ENCODE data around the gene IRF2. TPM values are rescaled to one million over a fixed set of nuclear protein-coding genes. Genes with fewer than 3 reads are reported as not detected.

IRF2 gene
- total and polyA plus RNA-seq, 2 experiments from 2014 or later, result 12.8 to 14.2 TPM

DNA sequence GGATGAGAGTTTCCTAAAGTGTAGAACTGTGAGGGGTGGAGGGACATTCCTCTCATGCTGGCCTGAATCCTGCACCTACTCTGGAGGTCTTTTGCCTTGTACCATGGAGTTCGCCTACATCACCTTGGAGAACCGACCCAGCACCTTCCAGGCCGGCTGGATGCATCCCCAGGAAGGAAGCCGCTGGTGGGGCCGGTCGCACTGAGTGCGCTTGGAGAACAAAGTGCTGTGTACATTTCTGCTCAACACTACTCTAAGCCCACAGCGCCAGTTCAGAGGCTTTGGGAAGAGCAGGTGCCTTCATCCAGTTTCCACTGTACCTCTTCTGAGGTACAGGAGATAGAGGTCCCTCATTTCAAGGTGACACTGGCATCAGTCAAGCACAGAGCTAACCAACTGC is 15.4 kb upstream of the IRF2 start:
- in situ Hi-C loops (cut with MboI), result no loop called here
- no peaks in the 10 kb centered on the region for H3K36me3 ChIP-seq (ENCODE audit: low read depth)
- no peak for DNase-seq
- no peak for TF ChIP-seq EZH2phosphoT487 (IDR thresholded peaks at IDR 0.05; ENCODE audit: insufficient read depth, low read depth)
- no peak for TF ChIP-seq EZH2 (IDR thresholded peaks at IDR 0.05; ENCODE audit: insufficient read depth, poor library complexity, severe bottlenecking)
- H3K4me1 ChIP-seq (ENCODE audit: insufficient read depth), result no peaks in the 10 kb centered on the region
- H3K4me2 ChIP-seq (ENCODE audit: unreplicated experiment), result no peak overlapping the region
- no peaks in the 10 kb centered on the region for H3K27me3 ChIP-seq (replicated peaks; ENCODE audit: insufficient read depth)
- no peak overlapping the region for H3K4me3 ChIP-seq
- no peak overlapping the region for H3K27ac ChIP-seq
- H3K79me2 ChIP-seq (ENCODE audit: insufficient read depth), result no peaks in the 10 kb centered on the region
- no peaks in the 10 kb centered on the region for H3K9me2 ChIP-seq (ENCODE audit: insufficient read depth)
- WGBS, 2 experiments (ENCODE audit: low coverage in 1 of 2, low lambda C conversion rate in 2 of 2, missing lambda C conversion rate in 2 of 2), result 95% methylated on average over 8 of the region's 8 CpGs
- no peak overlapping the region for H3K9ac ChIP-seq
- no peaks in the 10 kb centered on the region for H3K9me3 ChIP-seq (ENCODE audit: low read depth)
- no peaks in the 10 kb centered on the region for H3F3A ChIP-seq (ENCODE audit: insufficient read depth)
- H2AFZ ChIP-seq, result no peak overlapping the region
- no peaks in the 10 kb centered on the region for H4K20me1 ChIP-seq (ENCODE audit: insufficient read depth)

DNA sequence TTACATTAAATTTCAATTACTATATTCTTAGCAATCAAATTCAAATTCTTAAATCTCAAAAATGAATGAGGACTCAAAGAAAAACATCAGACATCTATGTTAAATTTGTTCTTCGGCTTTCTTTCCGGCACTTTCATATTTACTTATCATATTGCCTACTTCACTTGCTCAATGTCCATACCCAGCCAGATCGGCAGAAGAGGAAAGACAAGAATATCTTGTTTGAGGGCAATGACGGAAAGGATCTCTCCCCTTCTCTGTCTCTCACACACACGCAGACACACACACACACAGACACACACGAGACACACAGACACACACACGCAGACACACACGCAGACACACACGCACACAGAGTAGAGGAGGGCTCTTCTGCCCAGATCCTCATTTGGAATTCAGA is 13.2 kb upstream of the IRF2 start:
- H3F3A ChIP-seq (ENCODE audit: insufficient read depth), result no peaks in the 10 kb centered on the region
- H3K4me1 ChIP-seq (ENCODE audit: insufficient read depth), result no peaks in the 10 kb centered on the region
- no peak for DNase-seq
- WGBS, 2 experiments (ENCODE audit: low coverage in 1 of 2, low lambda C conversion rate in 2 of 2, missing lambda C conversion rate in 2 of 2), result 93 to 95% methylated on average over 9 of the region's 9 CpGs
- no peaks in the 10 kb centered on the region for H3K27me3 ChIP-seq (replicated peaks; ENCODE audit: insufficient read depth)
- no peaks in the 10 kb centered on the region for H3K9me3 ChIP-seq (ENCODE audit: low read depth)
- no peaks in the 10 kb centered on the region for H3K79me2 ChIP-seq (ENCODE audit: insufficient read depth)
- no peak overlapping the region for H3K4me2 ChIP-seq (ENCODE audit: unreplicated experiment)
- no peak overlapping the region for H2AFZ ChIP-seq
- H3K9ac ChIP-seq, result no peak overlapping the region
- in situ Hi-C loops (cut with MboI), result no loop called here
- no peaks in the 10 kb centered on the region for H4K20me1 ChIP-seq (ENCODE audit: insufficient read depth)
- H3K4me3 ChIP-seq, result no peak overlapping the region
- H3K36me3 ChIP-seq (ENCODE audit: low read depth), result no peaks in the 10 kb centered on the region
- H3K27ac ChIP-seq, result no peak overlapping the region
- H3K9me2 ChIP-seq (ENCODE audit: insufficient read depth), result no peaks in the 10 kb centered on the region
- TF ChIP-seq EZH2phosphoT487 (IDR thresholded peaks at IDR 0.05; ENCODE audit: insufficient read depth, low read depth) (no peak), EZH2 (IDR thresholded peaks at IDR 0.05; ENCODE audit: insufficient read depth, poor library complexity, severe bottlenecking) (no peak)

DNA sequence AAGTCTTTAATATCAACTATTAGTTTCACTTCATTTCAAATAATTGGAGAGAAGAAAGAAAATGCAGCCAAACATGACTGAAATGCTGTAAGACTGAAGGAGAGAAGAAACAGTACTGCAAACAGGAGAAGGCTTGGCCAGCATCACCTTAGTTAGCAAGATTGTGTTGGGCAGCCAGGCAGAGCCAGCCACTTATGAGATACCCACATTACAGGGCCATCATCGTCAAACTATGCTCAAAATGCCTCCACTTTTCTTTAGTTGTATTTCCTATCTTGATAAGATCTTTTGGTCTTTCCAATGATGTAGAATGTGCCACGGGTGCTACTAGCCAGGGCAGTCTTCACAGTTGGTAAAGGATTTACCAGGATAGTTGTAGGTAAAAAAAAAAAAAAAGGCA is 10.9 kb upstream of the IRF2 start:
- TF ChIP-seq EZH2 (IDR thresholded peaks at IDR 0.05; ENCODE audit: insufficient read depth, poor library complexity, severe bottlenecking), result no peak
- no peak for TF ChIP-seq EZH2phosphoT487 (IDR thresholded peaks at IDR 0.05; ENCODE audit: insufficient read depth, low read depth)
- Histone ChIP-seq H3K9ac (no peak overlapping the region), H3K36me3 (ENCODE audit: low read depth) (no peaks in the 10 kb centered on the region), H3K9me3 (ENCODE audit: low read depth) (no peaks in the 10 kb centered on the region), H2AFZ (no peak overlapping the region), H3K4me1 (ENCODE audit: insufficient read depth) (no peaks in the 10 kb centered on the region), H4K20me1 (ENCODE audit: insufficient read depth) (no peaks in the 10 kb centered on the region), H3K4me2 (ENCODE audit: unreplicated experiment) (no peak overlapping the region), H3K27ac (no peak overlapping the region), H3F3A (ENCODE audit: insufficient read depth) (no peaks in the 10 kb centered on the region), H3K4me3 (no peak overlapping the region), H3K9me2 (ENCODE audit: insufficient read depth) (no peaks in the 10 kb centered on the region), H3K79me2 (ENCODE audit: insufficient read depth) (no peaks in the 10 kb centered on the region), H3K27me3 (replicated peaks; ENCODE audit: insufficient read depth) (no peaks in the 10 kb centered on the region)
- WGBS, 2 experiments (ENCODE audit: low coverage in 1 of 2, low lambda C conversion rate in 2 of 2, missing lambda C conversion rate in 2 of 2), result 71 to 72% methylated on average over 2 of the region's 2 CpGs
- in situ Hi-C loops (cut with MboI), result no loop called here
- DNase-seq, result no peak

DNA sequence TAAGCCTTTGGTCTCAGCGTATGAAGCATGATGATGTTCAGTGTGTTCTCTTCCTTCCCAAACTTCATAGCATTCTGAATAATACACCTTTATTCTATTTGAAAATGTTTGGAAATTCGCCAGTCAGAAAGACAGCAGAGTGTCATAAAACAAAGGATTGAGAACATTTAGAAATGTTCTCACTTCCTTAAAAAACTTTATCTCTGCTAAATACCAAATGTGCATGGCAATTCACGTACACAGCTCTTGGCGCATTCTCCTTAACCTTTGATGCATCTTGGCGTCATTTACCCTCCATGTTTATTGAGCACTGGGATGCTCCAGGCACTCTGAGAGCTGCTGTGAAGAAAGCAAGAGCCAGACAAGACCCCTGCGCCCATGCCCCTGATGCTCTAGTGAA is 7.2 kb upstream of the IRF2 start:
- no peaks in the 10 kb centered on the region for H3K9me3 ChIP-seq (ENCODE audit: low read depth)
- H3F3A ChIP-seq (ENCODE audit: insufficient read depth), result no peaks in the 10 kb centered on the region
- WGBS, 2 experiments (ENCODE audit: low coverage in 1 of 2, low lambda C conversion rate in 2 of 2, missing lambda C conversion rate in 2 of 2), result 80 to 84% methylated on average over 6 of the region's 6 CpGs
- H3K9me2 ChIP-seq (ENCODE audit: insufficient read depth), result no peaks in the 10 kb centered on the region
- no peak for DNase-seq
- H3K27me3 ChIP-seq (replicated peaks; ENCODE audit: insufficient read depth), result no peaks in the 10 kb centered on the region
- no peak overlapping the region for H3K4me2 ChIP-seq (ENCODE audit: unreplicated experiment)
- no peaks in the 10 kb centered on the region for H4K20me1 ChIP-seq (ENCODE audit: insufficient read depth)
- H2AFZ ChIP-seq, result no peak overlapping the region
- H3K27ac ChIP-seq, result no peak overlapping the region
- no peak overlapping the region for H3K4me3 ChIP-seq
- no peak overlapping the region for H3K9ac ChIP-seq
- no peaks in the 10 kb centered on the region for H3K4me1 ChIP-seq (ENCODE audit: insufficient read depth)
- in situ Hi-C loops (cut with MboI), result no loop called here
- no peaks in the 10 kb centered on the region for H3K79me2 ChIP-seq (ENCODE audit: insufficient read depth)
- TF ChIP-seq EZH2 (IDR thresholded peaks at IDR 0.05; ENCODE audit: insufficient read depth, poor library complexity, severe bottlenecking) (no peak), EZH2phosphoT487 (IDR thresholded peaks at IDR 0.05; ENCODE audit: insufficient read depth, low read depth) (no peak)
- no peaks in the 10 kb centered on the region for H3K36me3 ChIP-seq (ENCODE audit: low read depth)

DNA sequence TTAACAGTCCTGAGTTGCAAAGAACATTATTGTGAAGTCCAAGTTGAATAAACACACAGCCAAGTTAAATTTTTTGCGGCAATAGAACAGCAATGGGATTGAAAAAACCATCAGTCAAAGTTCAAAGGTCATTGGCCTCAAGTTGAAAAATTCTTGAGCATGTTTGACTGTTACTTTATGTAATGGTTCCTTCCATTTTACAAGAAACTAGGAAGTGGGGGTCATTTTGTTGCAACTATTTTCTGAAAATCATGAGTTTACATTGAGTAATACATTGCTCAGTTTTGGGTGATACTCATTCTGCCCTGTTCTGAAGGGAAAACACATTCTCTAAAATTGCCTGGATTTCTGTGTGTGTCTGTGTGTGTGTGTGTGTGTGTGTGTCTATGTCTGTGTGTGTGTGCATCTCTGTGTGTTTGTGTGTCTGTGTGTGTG is 5.2 kb upstream of the IRF2 start:
- Histone ChIP-seq H2AFZ (no peak overlapping the region), H3K27ac (no peak overlapping the region), H3K9ac (no peak overlapping the region), H3F3A (ENCODE audit: insufficient read depth) (no peaks in the 10 kb centered on the region), H3K4me2 (ENCODE audit: unreplicated experiment) (no peak overlapping the region), H3K36me3 (ENCODE audit: low read depth) (no peaks in the 10 kb centered on the region), H3K27me3 (replicated peaks; ENCODE audit: insufficient read depth) (no peaks in the 10 kb centered on the region), H3K4me3 (no peak overlapping the region), H3K79me2 (ENCODE audit: insufficient read depth) (peaks cover 13% of the 10 kb centered on the region), H3K9me3 (ENCODE audit: low read depth) (no peaks in the 10 kb centered on the region), H4K20me1 (ENCODE audit: insufficient read depth) (no peaks in the 10 kb centered on the region), H3K4me1 (ENCODE audit: insufficient read depth) (peaks cover 5% of the 10 kb centered on the region), H3K9me2 (ENCODE audit: insufficient read depth) (no peaks in the 10 kb centered on the region)
- TF ChIP-seq EZH2phosphoT487 (IDR thresholded peaks at IDR 0.05; ENCODE audit: insufficient read depth, low read depth) (no peak), EZH2 (IDR thresholded peaks at IDR 0.05; ENCODE audit: insufficient read depth, poor library complexity, severe bottlenecking) (no peak)
- WGBS, 2 experiments (ENCODE audit: low coverage in 1 of 2, low lambda C conversion rate in 2 of 2, missing lambda C conversion rate in 2 of 2), result 97 to 100% methylated on average over 1 of the region's 1 CpG
- in situ Hi-C loops (cut with MboI), result no loop called here
- peak; percentile 11 for DNase-seq

All from GM23248 (cell line).